ENCODE data around the gene SF3B2. TPM values are rescaled to one million over a fixed set of nuclear protein-coding genes. Genes with fewer than 3 reads are reported as not detected.
"Not testable (repeated sequence)": the region's sequence is repeated elsewhere in the genome, so short reads cannot be mapped to it uniquely, and the experiment has no call there.

Gene SF3B2
- total RNA-seq, 1 donor = 158 TPM

DNA sequence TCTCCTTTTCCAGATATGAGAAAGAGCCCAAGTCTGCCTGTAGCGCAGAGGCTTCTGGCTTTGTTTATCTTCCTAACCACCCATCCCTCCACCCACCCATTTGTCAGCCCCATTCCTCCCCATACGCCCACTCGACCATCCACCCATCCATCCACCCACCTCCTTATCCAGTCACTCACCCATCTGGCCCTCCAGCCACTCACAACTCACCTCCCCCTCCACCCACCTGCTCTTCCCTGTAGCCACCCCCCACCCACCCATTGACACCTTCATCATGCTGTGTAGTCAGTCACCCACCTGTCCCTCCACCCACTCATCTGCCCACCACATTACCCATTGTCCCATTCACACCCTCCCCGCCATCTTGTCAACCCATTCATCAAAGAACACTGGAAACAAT is 34.8 kb upstream of the SF3B2 start:
- no peak for DNase-seq (ENCODE audit: low read depth)
- H3K4me3 ChIP-seq (ENCODE audit: low read depth, low read length) = no peak overlapping the region
- TF ChIP-seq, protein P1, sequence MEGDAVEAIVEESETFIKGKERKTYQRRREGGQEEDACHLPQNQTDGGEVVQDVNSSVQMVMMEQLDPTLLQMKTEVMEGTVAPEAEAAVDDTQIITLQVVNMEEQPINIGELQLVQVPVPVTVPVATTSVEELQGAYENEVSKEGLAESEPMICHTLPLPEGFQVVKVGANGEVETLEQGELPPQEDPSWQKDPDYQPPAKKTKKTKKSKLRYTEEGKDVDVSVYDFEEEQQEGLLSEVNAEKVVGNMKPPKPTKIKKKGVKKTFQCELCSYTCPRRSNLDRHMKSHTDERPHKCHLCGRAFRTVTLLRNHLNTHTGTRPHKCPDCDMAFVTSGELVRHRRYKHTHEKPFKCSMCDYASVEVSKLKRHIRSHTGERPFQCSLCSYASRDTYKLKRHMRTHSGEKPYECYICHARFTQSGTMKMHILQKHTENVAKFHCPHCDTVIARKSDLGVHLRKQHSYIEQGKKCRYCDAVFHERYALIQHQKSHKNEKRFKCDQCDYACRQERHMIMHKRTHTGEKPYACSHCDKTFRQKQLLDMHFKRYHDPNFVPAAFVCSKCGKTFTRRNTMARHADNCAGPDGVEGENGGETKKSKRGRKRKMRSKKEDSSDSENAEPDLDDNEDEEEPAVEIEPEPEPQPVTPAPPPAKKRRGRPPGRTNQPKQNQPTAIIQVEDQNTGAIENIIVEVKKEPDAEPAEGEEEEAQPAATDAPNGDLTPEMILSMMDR (IDR thresholded peaks at IDR 0.05; ENCODE audit: insufficient read depth, low read length) = no peak

DNA sequence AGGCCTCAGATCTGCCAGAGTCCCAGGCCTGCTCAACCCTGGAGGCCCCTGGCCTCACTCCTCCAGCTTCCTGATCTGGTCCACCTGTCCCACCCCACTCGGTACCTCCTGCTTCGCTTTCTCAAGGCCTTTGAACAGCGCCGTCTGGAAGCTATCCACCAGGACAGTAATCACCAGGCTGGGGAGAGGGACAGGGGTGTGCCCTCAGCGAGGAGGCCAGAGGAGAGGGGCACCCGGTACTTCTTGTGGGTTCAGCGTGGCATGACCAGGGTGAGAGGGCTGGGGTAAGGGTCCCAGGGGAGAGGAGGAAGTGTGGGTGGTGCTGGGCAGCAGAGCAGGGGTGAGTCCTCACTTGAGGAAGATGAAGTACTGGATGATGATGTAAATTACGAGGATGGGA is 32.0 kb upstream of the SF3B2 start:
- DNase-seq (ENCODE audit: low read depth) = no peak
- H3K4me3 ChIP-seq (ENCODE audit: low read depth, low read length) = no peak overlapping the region
- TF ChIP-seq, protein P1 (IDR thresholded peaks at IDR 0.05; ENCODE audit: insufficient read depth, low read length) = no peak

DNA sequence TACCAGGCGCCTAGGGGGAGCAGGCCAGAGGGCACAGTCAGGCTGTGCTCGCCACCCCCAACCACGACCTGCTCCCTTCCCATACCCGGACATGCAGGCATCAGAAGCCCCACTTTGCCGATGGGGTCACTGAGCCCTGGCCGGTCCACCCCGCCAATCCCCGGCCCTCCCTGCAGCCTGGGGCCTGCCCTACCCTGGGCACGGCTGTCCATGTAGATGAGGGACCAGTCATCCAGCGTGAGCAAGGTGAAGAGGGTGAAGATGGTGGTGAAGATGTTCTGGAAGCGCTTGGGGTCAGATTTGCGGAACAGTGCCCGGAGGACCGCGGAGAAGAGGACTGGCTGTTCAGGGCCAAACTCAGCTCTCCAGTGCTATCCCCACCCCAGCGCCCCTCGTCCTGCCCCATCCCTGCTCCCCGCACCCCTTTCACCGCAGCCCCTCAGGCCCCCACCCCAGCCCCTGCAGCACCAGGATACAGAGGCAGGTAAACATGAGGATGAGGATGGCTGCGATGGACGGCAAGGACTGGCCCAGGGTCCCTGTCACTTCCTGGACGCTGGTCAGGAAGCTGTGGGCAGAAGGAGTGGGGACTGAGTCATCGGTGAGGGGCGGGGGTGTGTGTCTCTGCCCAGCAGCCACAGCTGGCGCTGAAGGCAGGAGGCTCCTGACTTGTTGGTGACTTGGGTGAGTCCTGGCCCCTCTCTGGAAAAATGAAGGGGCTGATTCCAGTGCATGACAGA is 31.4 kb upstream of the SF3B2 start:
- peak; percentile 51 for DNase-seq (ENCODE audit: low read depth)
- no peak overlapping the region for H3K4me3 ChIP-seq (ENCODE audit: low read depth, low read length)
- TF ChIP-seq, protein P1 (IDR thresholded peaks at IDR 0.05; ENCODE audit: insufficient read depth, low read length) = no peak

DNA sequence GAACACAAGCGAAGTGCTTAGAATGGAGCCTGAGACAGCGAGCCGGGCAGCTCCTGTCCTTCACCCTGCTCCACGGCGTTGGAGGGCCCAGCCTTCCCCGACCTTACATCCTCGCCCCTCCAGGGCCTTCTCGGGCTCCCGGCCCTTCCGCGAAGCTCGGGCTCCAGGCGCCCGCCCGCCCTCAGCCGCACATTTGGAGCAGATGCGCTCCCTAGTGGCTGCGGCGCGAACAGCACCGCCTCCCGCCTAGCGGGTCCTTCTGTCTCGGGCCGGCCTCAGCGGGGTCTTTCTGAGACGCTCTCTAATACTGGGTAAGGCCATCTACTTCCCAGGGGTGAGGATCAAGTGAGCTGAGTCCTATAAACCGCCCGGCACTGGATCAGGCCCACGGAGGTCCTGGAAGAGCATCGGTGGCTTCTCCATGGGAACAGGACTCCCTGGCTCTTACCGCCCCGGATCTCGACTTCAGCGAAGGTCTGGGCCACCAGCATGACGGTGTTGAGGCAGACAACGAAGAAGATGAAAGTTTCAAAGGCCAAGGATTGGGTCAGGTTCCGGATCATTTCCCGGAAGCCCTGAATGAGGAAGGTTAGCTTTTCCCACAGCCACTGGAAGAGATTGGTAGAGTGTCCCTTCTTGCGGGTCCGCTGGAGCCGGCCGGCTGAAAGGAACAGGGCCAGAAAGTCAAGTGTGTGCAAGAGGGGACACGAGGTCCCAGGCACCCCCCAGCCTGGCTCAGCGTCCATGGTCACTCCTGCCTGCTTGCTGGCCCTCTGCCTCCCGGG is 29.6 kb upstream of the SF3B2 start:
- H3K4me3 ChIP-seq (ENCODE audit: low read depth, low read length) = peak overlapping the region; percentile 17
- TF ChIP-seq, protein P1 (IDR thresholded peaks at IDR 0.05; ENCODE audit: insufficient read depth, low read length) = peak; percentile 95
- DNase-seq (ENCODE audit: low read depth) = peak; percentile 55

DNA sequence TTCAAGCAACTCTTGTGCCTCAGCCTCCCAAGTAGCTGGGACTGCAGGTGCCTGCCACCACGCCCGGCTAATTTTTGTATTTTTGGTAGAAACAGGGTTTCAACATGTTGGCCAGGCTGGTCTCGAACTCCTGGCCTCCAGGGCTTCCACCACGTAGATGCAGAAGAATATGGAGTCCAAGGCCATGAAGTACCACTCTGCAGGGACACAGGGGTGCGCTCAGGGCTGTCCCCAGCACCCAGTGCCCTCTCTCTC is 29.1 kb upstream of the SF3B2 start:
- not testable (repeated sequence) for DNase-seq (ENCODE audit: low read depth); H3K4me3 ChIP-seq (ENCODE audit: low read depth, low read length)

DNA sequence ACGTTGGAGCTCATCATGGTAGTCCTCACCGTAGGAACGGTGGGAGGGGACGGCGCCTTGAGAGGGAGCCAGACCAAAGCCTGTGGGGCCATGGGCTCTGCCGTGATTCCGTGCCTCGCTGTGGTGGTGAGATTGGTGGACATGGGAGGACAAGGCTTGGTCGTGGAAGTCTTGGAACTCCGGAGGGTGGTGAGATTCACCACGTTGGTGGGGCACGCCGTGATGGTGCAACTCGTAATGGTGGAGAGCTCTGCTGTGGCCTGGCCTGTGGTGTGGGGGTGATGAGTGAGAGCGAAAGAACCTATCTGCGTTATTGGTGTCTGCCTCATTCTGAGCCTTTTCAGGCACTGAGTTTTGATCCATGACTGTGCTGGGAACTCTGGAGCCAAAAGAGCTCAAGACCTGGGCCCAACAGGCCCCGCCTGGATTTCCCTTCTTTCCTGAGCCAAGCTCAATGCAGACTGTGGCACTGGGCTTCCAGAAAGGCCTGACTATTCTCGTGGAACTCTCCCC is 26.1 kb upstream of the SF3B2 start, which contains the start of gene CATSPER1:
CATSPER1 (minus strand) TSS at position 463 of the 513 bp plus-strand sequence; CDS start at position 363, 100 bp downstream.
- DNase-seq (ENCODE audit: low read depth) = no peak
- TF ChIP-seq, protein P1 (IDR thresholded peaks at IDR 0.05; ENCODE audit: insufficient read depth, low read length) = no peak
- H3K4me3 ChIP-seq (ENCODE audit: low read depth, low read length) = no peak within 1 kb of the TSS

DNA sequence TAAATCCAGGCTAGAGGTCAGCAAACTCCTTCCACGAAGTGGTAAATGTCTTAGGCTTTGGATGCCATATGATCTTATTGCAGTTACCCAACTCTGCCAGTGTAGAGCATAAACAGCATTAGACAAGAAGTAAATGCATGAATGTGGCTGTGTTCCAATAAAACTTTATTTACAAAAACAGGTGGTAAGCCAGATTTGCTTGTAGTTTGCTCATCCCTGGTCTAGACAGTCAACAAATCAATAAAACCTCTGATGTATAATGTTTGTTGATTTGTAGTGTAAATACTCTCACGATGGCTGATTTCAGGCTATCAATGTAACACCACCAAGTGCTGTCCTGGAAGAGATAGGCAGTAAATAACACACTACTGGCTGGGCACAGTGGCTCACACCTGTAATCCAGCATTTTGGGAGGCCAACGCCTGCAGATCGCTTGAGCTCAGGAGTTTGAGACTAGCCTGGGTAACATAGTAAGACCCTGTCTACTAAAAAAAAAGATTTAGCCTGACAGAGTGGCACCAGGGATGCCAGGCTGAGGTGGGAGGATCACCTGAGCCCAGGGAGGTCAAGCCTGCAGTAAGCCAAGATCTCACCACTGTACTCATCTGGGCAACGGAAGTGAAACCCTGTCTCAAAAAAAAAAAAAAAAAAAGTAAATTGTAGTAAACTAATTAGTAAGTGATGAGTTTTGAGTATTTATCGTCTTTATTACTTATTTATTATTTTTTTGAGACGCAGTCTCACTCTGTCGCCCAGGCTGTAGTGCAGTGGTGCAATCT is 19.0 kb upstream of the SF3B2 start:
- no peak overlapping the region for H3K4me3 ChIP-seq (ENCODE audit: low read depth, low read length)
- no peak for DNase-seq (ENCODE audit: low read depth)
- TF ChIP-seq, protein P1 (IDR thresholded peaks at IDR 0.05; ENCODE audit: insufficient read depth, low read length) = no peak
